A673 (cell line): ENCODE data around the gene GRHL3. TPM values are rescaled to one million over a fixed set of nuclear protein-coding genes. Genes with fewer than 3 reads are reported as not detected.

ENCODE experiments used
- BruUV-seq: library from RNA; stranded (reverse); fragments of 400-500 nt; replicated peaks from 2 replicates; lab custom pipeline; 2021; lab: Mats Ljungman, UMichigan
- CTCF ChIA-PET: fragments of 300-600 bp; sonication (Branson Sonifier 250); formaldehyde crosslinking; loops from one replicate; lab custom pipeline; 2022; ENCODE audit warnings: antibody characterized with exemption; lab: Charles Lee
- POLR2A ChIA-PET: fragments of 300-600 bp; sonication (Branson Sonifier 250); formaldehyde crosslinking; loops from one replicate; lab custom pipeline; 2022; ENCODE audit warnings: antibody characterized with exemption; ENCODE audit not compliant: low non-redundant PET; lab: Charles Lee
- DNase-seq: peaks from one replicate; pipeline ENCODE4 v3.0.0-alpha.2; 2015; ENCODE audit warnings: low spot score
- H3K27ac ChIP-seq: fragments of 200-600 bp; sonication (generic); 2 replicates; pipeline ENCODE4 v1.5.1; 2016; ENCODE audit warnings: mixed run types, low read depth, mild to moderate bottlenecking, mixed read lengths, antibody characterized with exemption, low read length; ENCODE audit not compliant: poor library complexity, severe bottlenecking
- H3K27me3 ChIP-seq: fragments of 200-600 bp; sonication (generic); replicated peaks from 2 replicates; pipeline ENCODE4 v1.6.1; 2017; ENCODE audit warnings: mixed run types, low read depth, mild to moderate bottlenecking, mixed read lengths, antibody characterized with exemption, low read length; ENCODE audit not compliant: insufficient read depth, poor library complexity
- H3K36me3 ChIP-seq: fragments of 200-600 bp; sonication (generic); 2 replicates; pipeline ENCODE4 v1.6.1; 2016; ENCODE audit warnings: mixed run types, mild to moderate bottlenecking, mixed read lengths, antibody characterized with exemption, low read length; ENCODE audit not compliant: insufficient read depth, poor library complexity, severe bottlenecking
- H3K4me1 ChIP-seq: fragments of 200-600 bp; sonication (generic); 2 replicates; pipeline ENCODE4 v1.6.1; 2017; ENCODE audit warnings: mixed run types, mild to moderate bottlenecking, mixed read lengths, antibody characterized with exemption, low read length; ENCODE audit not compliant: insufficient read depth, poor library complexity, severe bottlenecking
- H3K4me3 ChIP-seq: fragments of 200-600 bp; sonication (generic); 2 replicates; pipeline ENCODE4 v1.5.1; 2016; ENCODE audit warnings: low read depth, mixed run types, mild to moderate bottlenecking, mixed read lengths, low read length; ENCODE audit not compliant: poor library complexity, severe bottlenecking
- H3K9me3 ChIP-seq: fragments of 200-600 bp; sonication (generic); 2 replicates; pipeline ENCODE4 v1.6.1; 2016; ENCODE audit warnings: mixed run types, low read depth, mild to moderate bottlenecking, mixed read lengths, antibody characterized with exemption, low read length; ENCODE audit not compliant: poor library complexity, severe bottlenecking
- EZH2 ChIP-seq: fragments of 200-600 bp; sonication (generic); IDR thresholded peaks from 2 replicates; pipeline ENCODE4 v1.6.1; 2017; ENCODE audit warnings: borderline replicate concordance, low read depth, mild to moderate bottlenecking, mixed read lengths, antibody characterized with exemption, low read length; ENCODE audit not compliant: poor library complexity, severe bottlenecking
- intact Hi-C: fragments of 100-400 bp; cut with micrococcal nuclease; formaldehyde crosslinking; loops from one replicate; pipeline ENCODE4 v1.10.0; 2022; ENCODE audit not compliant: unreplicated experiment
- total RNA-seq: library from RNA; stranded (reverse); gene quantifications from 2 replicates; pipeline ENCODE4 v1.2.3, GENCODE V29; 2021
- TF ChIP-seq, protein P1 (sequence below): fragments of 300-800, 200-600 bp; sonication (generic); conservative IDR thresholded peaks from 2 replicates; pipeline ENCODE4 v1.5.1; 2017; ENCODE audit warnings: low read depth, mild to moderate bottlenecking, antibody characterized with exemption, low read length, moderate library complexity, mixed read lengths

Gene GRHL3
- total RNA-seq, 1 experiment from 2014 or later = not detected

DNA sequence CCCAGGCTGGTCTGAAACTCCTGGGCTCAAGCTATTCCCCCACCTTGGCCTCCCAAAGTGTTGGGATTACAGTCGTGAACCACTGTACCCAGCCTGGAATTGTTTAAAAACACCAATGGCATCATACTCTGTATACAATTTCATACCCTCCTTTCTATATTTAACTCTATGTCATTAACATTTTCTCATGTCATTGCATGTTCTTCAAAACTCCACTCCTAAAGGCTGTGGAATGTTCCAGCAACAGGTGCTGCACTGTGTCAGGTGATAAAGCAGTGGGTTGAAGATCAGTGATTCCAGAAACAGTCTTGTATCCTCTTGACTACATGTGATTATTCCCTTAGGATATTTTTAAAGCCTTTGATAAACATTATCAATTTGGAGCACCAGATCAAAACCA lies 36.7 kb upstream of the GRHL3 start:
- no peaks in the 10 kb centered on the region for H3K27me3 ChIP-seq
- intact Hi-C loops = no loop called here
- DNase-seq = no peak

DNA sequence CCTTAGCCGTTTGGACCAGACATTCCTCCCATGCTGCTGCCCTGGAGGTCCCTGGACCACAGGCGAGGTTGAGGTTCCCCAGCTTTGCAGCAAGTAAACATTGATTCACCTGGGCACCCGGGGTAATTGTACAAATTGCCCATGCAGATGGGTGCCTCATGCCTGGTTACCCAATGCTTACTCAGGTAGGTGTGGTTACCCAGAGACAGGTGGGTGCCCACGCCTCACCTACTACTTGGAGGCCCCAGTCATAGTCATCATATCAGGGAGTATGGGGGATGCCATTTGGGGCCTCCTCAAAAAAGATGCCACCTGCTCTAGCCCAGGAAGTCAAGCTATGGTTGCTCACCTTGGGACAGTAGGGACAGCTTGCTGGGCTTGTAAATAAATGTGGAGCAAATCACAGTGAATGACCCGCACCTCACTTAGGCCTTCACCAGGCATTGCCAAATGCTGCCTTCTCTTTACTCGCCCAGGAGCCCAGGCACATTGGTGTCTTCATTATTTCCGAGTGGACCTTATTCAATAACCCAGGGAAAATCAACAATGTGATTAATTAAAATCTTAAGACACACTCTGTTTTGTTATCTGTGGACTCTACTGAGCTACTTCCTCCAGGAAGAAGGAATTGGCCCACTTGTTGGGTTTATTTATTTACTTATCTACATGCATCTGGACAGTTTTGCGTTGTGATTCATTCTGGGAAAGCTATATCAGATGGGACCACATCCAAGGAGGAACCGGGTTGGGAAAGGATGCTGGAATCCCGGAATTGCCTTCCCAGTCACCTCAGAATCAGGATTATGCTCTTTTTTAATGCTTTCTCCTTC lies 35.6 kb upstream of the GRHL3 start:
- ChIA-PET POLR2A (no interaction called here), CTCF (no interaction called here)
- TF ChIP-seq, protein P1, sequence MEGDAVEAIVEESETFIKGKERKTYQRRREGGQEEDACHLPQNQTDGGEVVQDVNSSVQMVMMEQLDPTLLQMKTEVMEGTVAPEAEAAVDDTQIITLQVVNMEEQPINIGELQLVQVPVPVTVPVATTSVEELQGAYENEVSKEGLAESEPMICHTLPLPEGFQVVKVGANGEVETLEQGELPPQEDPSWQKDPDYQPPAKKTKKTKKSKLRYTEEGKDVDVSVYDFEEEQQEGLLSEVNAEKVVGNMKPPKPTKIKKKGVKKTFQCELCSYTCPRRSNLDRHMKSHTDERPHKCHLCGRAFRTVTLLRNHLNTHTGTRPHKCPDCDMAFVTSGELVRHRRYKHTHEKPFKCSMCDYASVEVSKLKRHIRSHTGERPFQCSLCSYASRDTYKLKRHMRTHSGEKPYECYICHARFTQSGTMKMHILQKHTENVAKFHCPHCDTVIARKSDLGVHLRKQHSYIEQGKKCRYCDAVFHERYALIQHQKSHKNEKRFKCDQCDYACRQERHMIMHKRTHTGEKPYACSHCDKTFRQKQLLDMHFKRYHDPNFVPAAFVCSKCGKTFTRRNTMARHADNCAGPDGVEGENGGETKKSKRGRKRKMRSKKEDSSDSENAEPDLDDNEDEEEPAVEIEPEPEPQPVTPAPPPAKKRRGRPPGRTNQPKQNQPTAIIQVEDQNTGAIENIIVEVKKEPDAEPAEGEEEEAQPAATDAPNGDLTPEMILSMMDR = no peak
- TF ChIP-seq EZH2 = no peak
- no peak overlapping the region for H3K27ac ChIP-seq
- no peaks in the 10 kb centered on the region for H3K9me3 ChIP-seq
- H3K4me3 ChIP-seq = no peak overlapping the region
- intact Hi-C loops = no loop called here
- no TSS peak for BruUV-seq
- no peaks in the 10 kb centered on the region for H3K27me3 ChIP-seq
- no peaks in the 10 kb centered on the region for H3K4me1 ChIP-seq
- no peaks in the 10 kb centered on the region for H3K36me3 ChIP-seq
- no peak for DNase-seq

More for the DNA sequence above, 36.7 kb upstream of the GRHL3 start:
- Histone ChIP-seq H3K36me3 (no peaks in the 10 kb centered on the region), H3K27ac (no peak overlapping the region), H3K4me1 (no peaks in the 10 kb centered on the region), H3K9me3 (no peaks in the 10 kb centered on the region), H3K4me3 (no peak overlapping the region)
- ChIA-PET CTCF (no interaction called here), POLR2A (no interaction called here)
- BruUV-seq = no TSS peak
- TF ChIP-seq, protein P1 = no peak
- TF ChIP-seq EZH2 = no peak

DNA sequence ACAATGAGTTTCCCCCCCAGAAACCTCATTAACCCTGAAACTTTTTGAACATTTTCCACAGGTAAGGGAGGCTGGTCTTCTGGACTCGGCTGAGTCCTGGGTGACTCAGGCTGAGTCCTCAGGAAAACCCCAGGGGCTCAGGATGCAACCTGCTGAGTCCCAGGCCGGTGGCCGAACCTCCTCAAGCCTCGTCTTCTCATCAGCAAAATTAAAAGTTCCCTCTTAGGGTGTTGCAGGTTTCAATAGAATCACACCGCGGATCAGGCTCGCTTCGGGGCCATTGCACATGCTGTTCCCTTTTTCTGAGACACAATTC lies 35.0 kb upstream of the GRHL3 start:
- intact Hi-C loops = no loop called here
- Histone ChIP-seq H3K4me1 (peaks cover 4% of the 10 kb centered on the region), H3K36me3 (no peaks in the 10 kb centered on the region), H3K4me3 (no peak overlapping the region), H3K27me3 (no peaks in the 10 kb centered on the region), H3K27ac (no peak overlapping the region), H3K9me3 (no peaks in the 10 kb centered on the region)
- ChIA-PET POLR2A (no interaction called here), CTCF (no interaction called here)
- TF ChIP-seq, protein P1 = no peak
- no peak for TF ChIP-seq EZH2
- BruUV-seq = no TSS peak
- no peak for DNase-seq
